Body of pancreas (tissue), 4 donors: ENCODE results near the gene TPRKB. TPM values are rescaled to one million over a fixed set of nuclear protein-coding genes. Genes with fewer than 3 reads are reported as not detected.
"Not testable (repeated sequence)": the region's sequence is repeated elsewhere in the genome, so short reads cannot be mapped to it uniquely, and the experiment has no call there.

Experiments
- ATAC-seq: fragments of 150-250 bp; one replicate; pipeline ENCODE4 v1.9.1; 2016
- DNase-seq, 4 donors: peaks; one replicate each; pipeline ENCODE4 v3.0.0-alpha.2; 2019
- H3K27ac ChIP-seq, 4 donors: fragments of 200-600 bp; sonication (generic); 1 replicate in 3 of 4; 2 replicates in 1 of 4; pipeline versions ENCODE4 v1.5.1 to v1.6.1; 2016 to 2019; ENCODE audit warnings: mild to moderate bottlenecking in 1 of 4, mixed read lengths in 1 of 4, moderate library complexity in 1 of 4
- H3K27me3 ChIP-seq, 2 donors: fragments of 200-600 bp; sonication (generic); one replicate each; pipeline ENCODE4 v1.6.0; 2016; ENCODE audit warnings: mild to moderate bottlenecking in 1 of 2
- H3K36me3 ChIP-seq, 2 donors: fragments of 200-600 bp; sonication (generic); replicated peaks in 1 of 2; 2 replicates each; pipeline ENCODE4 v1.5.1; 2016; ENCODE audit warnings: low read depth in 2 of 2; ENCODE audit not compliant: insufficient read depth in 1 of 2
- H3K4me1 ChIP-seq: fragments of 200-600 bp; sonication (generic); one replicate; pipeline ENCODE4 v1.6.0; 2016
- H3K4me3 ChIP-seq, 2 donors: fragments of 200-600 bp; sonication (generic); 1 replicate in 1 of 2; 2 replicates in 1 of 2; pipeline ENCODE4 v1.5.1; 2016 to 2019
- H3K9me3 ChIP-seq, 3 donors: fragments of 200-600 bp; sonication (generic); 1 replicate in 2 of 3; 2 replicates in 1 of 3; pipeline ENCODE4 v1.5.1; 2016
- CTCF ChIP-seq, 7 experiments: fragments of 450-650 bp in 4 of 7; fragments of 200-600 bp in 3 of 7; sonication (generic) in 3 of 7; IDR thresholded peaks; one replicate each; pipeline ENCODE4 v1.5.1; 2016 to 2019; ENCODE audit warnings: antibody characterized with exemption in 7 of 7
- POLR2A ChIP-seq, 3 donors: fragments of 450-650 bp; IDR thresholded peaks; one replicate each; pipeline ENCODE4 v1.6.1; 2016; ENCODE audit warnings: antibody characterized with exemption in 3 of 3, mild to moderate bottlenecking in 2 of 3
- WGBS, 2 donors: methylation state at CpG; one replicate each; pipeline ENCODE4 v1.1.5; 2017; 5-methylcytosine and 5-hydroxymethylcytosine counted together
- intact Hi-C: fragments of 100-400 bp; cut with DNase I; formaldehyde crosslinking; loops from one replicate; pipeline ENCODE4 v1.15.1; 2023
- total RNA-seq, 2 donors: library from RNA; depleted of rRNA; stranded (reverse); fragments of >200 nt; gene quantifications; one replicate each; pipeline ENCODE4 v1.1.0, GENCODE V29; 2016

Gene TPRKB
- total RNA-seq, 2 donors from 2014 or later, result 12.5 to 14.5 TPM

DNA sequence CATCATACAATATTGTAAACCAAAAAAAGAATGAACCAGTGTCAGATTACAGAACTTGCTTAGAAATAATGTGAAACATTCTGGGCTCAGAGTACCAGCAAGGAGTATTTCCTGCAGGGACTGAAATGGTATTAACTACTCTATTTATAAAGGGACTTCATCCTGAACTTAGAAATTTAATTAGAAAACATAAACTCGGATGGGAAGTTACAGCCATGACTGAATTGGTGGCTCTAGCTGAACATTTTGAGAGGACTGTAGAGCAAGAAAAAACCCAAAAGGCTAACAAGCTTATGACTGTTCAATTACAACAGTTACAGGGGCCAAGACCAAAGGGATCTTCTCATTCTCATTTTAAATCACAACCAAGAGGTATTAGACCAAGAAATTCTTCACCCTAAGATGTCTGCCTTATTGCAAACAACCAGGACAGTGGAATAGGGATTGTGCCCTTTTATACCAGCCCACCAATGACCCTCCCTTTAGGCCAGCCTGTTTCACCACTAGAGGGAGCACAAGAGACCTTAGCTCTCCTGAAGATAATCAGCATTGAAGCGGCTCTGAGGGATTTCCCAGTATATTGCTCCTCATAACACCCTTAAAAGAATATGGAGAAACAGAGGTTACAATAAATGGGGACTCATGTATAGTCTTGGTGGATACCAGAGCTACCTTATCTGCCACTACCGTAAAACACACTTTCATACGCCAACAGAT lies 46.6 kb downstream of the TPRKB start:
- DNase-seq (peak in 1 of 4 donors; percentile 45), ATAC-seq (peak; percentile 74)
- TF ChIP-seq CTCF (IDR thresholded peaks at IDR 0.05), result peak in 4 of 7 experiments; percentile 20 to 56 (median 39)
- H3K4me1 ChIP-seq, H3K9me3 ChIP-seq, H3K27me3 ChIP-seq, intact Hi-C loops, H3K27ac ChIP-seq, H3K4me3 ChIP-seq, H3K36me3 ChIP-seq: not testable (repeated sequence)
- WGBS, 2 donors, result 32 to 49% methylated on average over 4 of the region's 4 CpGs

DNA sequence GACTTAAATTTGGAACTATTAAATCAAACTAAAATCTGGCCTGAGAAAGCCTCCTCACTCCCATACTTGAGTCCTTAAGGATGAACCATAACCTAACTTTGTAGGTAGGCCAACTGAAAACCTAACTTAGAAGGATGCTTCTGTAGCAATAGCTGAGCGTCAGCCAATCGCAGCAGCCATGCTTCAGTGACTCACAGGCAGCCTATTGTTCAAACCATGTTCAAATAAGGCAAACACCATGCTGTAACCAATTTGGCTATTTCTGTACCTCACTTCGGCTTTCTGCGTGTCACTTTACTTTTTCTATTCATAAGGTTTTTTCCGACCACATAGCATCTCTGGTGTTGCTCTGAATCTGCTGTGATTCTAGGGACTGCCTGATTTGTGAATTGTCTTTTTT lies 48.7 kb downstream of the TPRKB start:
- H3K9me3 ChIP-seq, DNase-seq, H3K27ac ChIP-seq, H3K36me3 ChIP-seq, intact Hi-C loops, H3K4me1 ChIP-seq, H3K4me3 ChIP-seq, ATAC-seq, H3K27me3 ChIP-seq: not testable (repeated sequence)
- WGBS, 2 donors, result 90 to 95% methylated on average over 5 of the region's 5 CpGs

- Histone ChIP-seq H3K4me1 (peaks cover 8% of the 10 kb centered on the region), H3K27me3 (no peaks in the 10 kb centered on the region), H3K4me3 (no peak overlapping the region), H3K36me3 (no peaks in the 10 kb centered on the region), H3K9me3 (no peaks in the 10 kb centered on the region), H3K27ac (peak overlapping the region in 3 of 4 donors; percentile 30 to 54 (median 42))
- peak; percentile 86 for ATAC-seq
- DNase-seq, result peak; percentile 45 to 62 (median 57)
- TF ChIP-seq CTCF (IDR thresholded peaks at IDR 0.05) (no peak), POLR2A (IDR thresholded peaks at IDR 0.05) (no peak)
- WGBS, 2 donors, result 28 to 40% methylated on average over 4 of the region's 4 CpGs
- intact Hi-C loops, result no loop called here
Measured at GRCh38 chr2:73685764-73686438, 51.2 kb downstream of the TPRKB start.

- H3K27ac ChIP-seq, H3K27me3 ChIP-seq, H3K4me3 ChIP-seq, ATAC-seq, H3K9me3 ChIP-seq, H3K36me3 ChIP-seq, DNase-seq, H3K4me1 ChIP-seq, intact Hi-C loops: not testable (repeated sequence)
- WGBS, 2 donors, result 48 to 80% methylated on average over 8 to 9 of the region's 9 CpGs
Measured at GRCh38 chr2:73684905-73685304, 52.2 kb downstream of the TPRKB start.

DNA sequence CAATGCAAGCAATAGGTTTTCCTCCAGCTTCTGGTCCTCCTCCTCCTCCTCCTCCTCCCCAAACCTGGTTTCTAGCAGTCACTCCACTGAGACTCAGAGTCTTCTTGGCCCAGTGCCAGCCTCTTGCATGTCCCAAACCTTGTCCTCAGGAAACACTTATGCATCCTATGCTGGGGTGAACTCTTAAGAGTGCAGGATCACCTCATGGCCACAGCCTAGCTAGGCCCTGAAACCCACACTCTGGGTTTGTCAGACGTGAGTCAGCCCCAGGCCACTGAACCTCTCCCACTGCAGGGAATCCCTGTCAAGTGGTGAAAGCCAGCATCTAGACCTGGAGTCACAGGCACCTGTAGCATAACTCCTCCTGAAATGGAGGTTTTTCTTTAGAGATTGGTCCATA lies 52.8 kb downstream of the TPRKB start:
- H3K4me3 ChIP-seq, DNase-seq, H3K27ac ChIP-seq, H3K9me3 ChIP-seq, H3K36me3 ChIP-seq, ATAC-seq, H3K4me1 ChIP-seq, H3K27me3 ChIP-seq, intact Hi-C loops: not testable (repeated sequence)
- WGBS, 2 donors, result 80 to 87% methylated on average over 1 of the region's 1 CpG

DNA sequence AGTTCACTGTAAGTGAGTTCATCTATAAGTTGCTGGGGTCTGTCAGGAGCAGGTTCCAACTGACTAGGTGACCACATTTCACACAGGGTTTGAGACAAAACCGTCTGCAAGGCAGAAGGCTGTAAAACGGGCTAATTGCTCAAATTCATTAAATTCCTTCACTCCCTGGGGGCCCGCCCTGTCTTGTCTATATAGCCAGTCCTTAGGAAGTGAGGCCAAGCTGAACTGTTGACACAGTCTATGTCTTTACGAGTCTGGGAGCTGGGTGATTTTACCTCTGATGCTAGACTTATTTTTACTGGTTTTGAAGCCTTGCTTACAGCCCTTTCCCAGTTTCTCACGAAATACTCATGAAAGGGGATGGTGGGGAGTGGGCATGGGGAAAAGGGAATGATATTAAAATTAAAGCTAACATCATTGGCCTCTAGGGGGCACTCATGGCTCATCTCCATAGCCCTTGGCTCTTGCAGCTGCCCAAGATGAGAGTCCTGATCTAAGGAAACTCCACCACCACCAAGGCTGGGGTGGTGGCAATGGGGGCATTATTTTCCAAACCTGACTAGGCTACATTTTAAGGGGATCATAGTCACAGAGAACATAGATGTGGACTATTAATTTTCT lies 57.1 kb downstream of the TPRKB start:
- H3K36me3 ChIP-seq, H3K27ac ChIP-seq, H3K9me3 ChIP-seq, intact Hi-C loops, H3K4me3 ChIP-seq, H3K27me3 ChIP-seq, H3K4me1 ChIP-seq: not testable (repeated sequence)
- WGBS, 2 donors, result 18 to 28% methylated on average over 4 to 5 of the region's 5 CpGs
- TF ChIP-seq CTCF (IDR thresholded peaks at IDR 0.05), result peak in 6 of 7 experiments; percentile 28 to 52 (median 32)
- peak; percentile 24 to 35 (median 26) for DNase-seq
- peak; percentile 47 for ATAC-seq
